Thyroid gland (tissue), 4 donors: ENCODE measurements around the gene SP3.

ENCODE experiments used
- POLR2A ChIP-seq, 2 donors: fragments of 450-650 bp; IDR thresholded peaks; one replicate each; pipeline ENCODE4 v1.6.1; 2017; ENCODE audit warnings: antibody characterized with exemption in 2 of 2, mild to moderate bottlenecking in 2 of 2, moderate library complexity in 1 of 2
- TF ChIP-seq, protein P1 (sequence below), 6 experiments: fragments of 200-600 bp in 3 of 6; fragments of 450-650 bp in 3 of 6; sonication (generic) in 3 of 6; IDR thresholded peaks; one replicate each; pipeline ENCODE4 v1.5.1; 2016 to 2019; ENCODE audit warnings: antibody characterized with exemption in 6 of 6, mild to moderate bottlenecking in 2 of 6, inconsistent platforms in 1 of 6, moderate library complexity in 1 of 6

DNA sequence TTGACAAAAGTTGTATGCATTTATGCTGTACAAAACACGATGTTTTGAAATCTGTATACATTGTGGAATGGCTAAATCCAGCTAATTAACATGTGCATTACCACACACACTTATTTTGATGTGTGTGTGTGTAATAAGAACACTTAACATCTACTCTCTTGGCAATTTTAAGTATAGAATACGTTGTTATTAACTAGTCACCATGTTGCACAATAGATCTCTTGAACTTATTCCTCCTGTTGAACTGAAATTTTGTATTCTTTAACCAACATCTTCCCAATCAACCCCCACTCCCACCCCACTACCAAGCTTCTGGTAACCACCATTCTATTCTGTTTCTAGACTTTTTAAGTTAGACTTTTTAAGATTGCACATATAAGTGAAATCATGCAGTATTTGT lies 16.3 kb upstream of the SP3 start:
- TF ChIP-seq, protein P1, sequence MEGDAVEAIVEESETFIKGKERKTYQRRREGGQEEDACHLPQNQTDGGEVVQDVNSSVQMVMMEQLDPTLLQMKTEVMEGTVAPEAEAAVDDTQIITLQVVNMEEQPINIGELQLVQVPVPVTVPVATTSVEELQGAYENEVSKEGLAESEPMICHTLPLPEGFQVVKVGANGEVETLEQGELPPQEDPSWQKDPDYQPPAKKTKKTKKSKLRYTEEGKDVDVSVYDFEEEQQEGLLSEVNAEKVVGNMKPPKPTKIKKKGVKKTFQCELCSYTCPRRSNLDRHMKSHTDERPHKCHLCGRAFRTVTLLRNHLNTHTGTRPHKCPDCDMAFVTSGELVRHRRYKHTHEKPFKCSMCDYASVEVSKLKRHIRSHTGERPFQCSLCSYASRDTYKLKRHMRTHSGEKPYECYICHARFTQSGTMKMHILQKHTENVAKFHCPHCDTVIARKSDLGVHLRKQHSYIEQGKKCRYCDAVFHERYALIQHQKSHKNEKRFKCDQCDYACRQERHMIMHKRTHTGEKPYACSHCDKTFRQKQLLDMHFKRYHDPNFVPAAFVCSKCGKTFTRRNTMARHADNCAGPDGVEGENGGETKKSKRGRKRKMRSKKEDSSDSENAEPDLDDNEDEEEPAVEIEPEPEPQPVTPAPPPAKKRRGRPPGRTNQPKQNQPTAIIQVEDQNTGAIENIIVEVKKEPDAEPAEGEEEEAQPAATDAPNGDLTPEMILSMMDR (IDR thresholded peaks at IDR 0.05) = no peak
- no peak for TF ChIP-seq POLR2A (IDR thresholded peaks at IDR 0.05)
